ENCODE results near the gene NDC80.

DNA sequence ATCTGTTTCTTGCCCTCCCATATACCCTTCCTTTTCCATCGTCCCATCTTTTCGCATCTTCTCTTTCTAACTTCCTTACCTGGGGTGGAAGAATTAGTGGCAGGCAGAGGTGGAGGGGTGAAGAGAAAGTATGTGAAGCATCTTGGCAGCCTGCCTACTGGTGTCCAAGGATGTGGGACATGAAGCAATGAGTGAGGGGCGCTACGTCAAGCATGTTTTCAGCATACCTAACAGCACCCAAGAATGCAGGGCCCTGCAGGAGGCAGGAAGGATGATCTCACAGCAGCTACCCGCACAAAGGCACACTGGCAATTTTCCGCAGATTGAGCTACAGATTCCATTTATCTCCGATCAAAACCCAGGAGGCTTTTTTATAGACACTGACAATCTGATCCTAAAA lies 42.2 kb upstream of the NDC80 start:
- TF ChIP-seq, protein P1, sequence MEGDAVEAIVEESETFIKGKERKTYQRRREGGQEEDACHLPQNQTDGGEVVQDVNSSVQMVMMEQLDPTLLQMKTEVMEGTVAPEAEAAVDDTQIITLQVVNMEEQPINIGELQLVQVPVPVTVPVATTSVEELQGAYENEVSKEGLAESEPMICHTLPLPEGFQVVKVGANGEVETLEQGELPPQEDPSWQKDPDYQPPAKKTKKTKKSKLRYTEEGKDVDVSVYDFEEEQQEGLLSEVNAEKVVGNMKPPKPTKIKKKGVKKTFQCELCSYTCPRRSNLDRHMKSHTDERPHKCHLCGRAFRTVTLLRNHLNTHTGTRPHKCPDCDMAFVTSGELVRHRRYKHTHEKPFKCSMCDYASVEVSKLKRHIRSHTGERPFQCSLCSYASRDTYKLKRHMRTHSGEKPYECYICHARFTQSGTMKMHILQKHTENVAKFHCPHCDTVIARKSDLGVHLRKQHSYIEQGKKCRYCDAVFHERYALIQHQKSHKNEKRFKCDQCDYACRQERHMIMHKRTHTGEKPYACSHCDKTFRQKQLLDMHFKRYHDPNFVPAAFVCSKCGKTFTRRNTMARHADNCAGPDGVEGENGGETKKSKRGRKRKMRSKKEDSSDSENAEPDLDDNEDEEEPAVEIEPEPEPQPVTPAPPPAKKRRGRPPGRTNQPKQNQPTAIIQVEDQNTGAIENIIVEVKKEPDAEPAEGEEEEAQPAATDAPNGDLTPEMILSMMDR (IDR thresholded peaks at IDR 0.05) = no peak
- TF ChIP-seq POLR2AphosphoS5 (IDR thresholded peaks at IDR 0.05; ENCODE audit: low read depth, low read length) (no peak), SIN3A (IDR thresholded peaks at IDR 0.05; ENCODE audit: borderline replicate concordance, insufficient read depth, low read depth, low read length) (no peak), TCF7L2 (IDR thresholded peaks at IDR 0.05; ENCODE audit: low read depth, low read length) (no peak)
- TF ChIP-seq, protein P2, sequence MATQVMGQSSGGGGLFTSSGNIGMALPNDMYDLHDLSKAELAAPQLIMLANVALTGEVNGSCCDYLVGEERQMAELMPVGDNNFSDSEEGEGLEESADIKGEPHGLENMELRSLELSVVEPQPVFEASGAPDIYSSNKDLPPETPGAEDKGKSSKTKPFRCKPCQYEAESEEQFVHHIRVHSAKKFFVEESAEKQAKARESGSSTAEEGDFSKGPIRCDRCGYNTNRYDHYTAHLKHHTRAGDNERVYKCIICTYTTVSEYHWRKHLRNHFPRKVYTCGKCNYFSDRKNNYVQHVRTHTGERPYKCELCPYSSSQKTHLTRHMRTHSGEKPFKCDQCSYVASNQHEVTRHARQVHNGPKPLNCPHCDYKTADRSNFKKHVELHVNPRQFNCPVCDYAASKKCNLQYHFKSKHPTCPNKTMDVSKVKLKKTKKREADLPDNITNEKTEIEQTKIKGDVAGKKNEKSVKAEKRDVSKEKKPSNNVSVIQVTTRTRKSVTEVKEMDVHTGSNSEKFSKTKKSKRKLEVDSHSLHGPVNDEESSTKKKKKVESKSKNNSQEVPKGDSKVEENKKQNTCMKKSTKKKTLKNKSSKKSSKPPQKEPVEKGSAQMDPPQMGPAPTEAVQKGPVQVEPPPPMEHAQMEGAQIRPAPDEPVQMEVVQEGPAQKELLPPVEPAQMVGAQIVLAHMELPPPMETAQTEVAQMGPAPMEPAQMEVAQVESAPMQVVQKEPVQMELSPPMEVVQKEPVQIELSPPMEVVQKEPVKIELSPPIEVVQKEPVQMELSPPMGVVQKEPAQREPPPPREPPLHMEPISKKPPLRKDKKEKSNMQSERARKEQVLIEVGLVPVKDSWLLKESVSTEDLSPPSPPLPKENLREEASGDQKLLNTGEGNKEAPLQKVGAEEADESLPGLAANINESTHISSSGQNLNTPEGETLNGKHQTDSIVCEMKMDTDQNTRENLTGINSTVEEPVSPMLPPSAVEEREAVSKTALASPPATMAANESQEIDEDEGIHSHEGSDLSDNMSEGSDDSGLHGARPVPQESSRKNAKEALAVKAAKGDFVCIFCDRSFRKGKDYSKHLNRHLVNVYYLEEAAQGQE (IDR thresholded peaks at IDR 0.05; ENCODE audit: insufficient read depth in 1 of 2, low read depth in 2 of 2, low read length in 1 of 2) = no peak

Measured in Panc1 (cell line).